ENCODE data around the gene SELENON.

The SELENON gene

GRCh38 chr1:25797939-25798338 is 2.1 kb upstream of the SELENON start:
- DNase-seq (ENCODE audit: low spot score), result no peak
- in situ Hi-C loops (cut with MboI; ENCODE audit: low sequenced_read_pairs, unreplicated experiment), result no loop called here
- TF ChIP-seq CTCF (IDR thresholded peaks at IDR 0.05; ENCODE audit: borderline replicate concordance, control extremely low read depth, extremely low read depth, insufficient read depth, missing control alignments), result no peak

DNA sequence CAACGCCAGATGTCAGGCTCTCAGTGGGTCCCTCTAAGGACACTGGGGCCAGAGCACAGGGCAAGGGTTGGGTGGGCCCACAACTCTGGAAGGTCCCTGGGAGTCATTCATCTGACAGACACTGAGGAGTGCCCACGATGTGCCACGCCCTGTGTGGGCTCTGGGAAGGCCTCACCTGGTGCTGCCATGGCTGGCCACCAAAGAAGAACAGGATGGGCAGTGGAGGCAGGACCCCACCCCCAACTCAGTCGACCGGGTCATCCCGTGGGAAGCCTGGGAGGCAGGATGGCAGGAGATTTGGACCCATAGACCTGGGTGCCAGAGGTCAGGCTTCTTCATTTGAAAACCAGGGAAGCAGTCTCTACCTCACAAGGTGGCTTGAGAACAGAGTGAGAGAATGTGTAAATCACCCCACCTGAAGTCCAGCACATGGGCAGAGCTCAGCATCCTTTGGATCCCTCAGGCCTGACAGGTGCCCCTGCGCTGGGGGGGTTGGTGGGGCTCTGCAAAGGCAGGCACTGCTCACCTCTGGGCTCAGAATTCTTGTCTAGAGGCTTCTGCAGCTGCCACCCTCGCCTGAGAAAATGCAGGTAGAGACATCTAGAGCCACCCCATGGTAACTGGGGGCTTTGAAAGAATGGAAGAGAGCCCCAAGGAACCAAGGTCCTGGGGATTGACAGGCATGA is 1.2 kb upstream of the SELENON start:
- DNase-seq (ENCODE audit: low spot score), result no peak
- in situ Hi-C loops (cut with MboI; ENCODE audit: low sequenced_read_pairs, unreplicated experiment), result no loop called here
- TF ChIP-seq CTCF (IDR thresholded peaks at IDR 0.05; ENCODE audit: borderline replicate concordance, control extremely low read depth, extremely low read depth, insufficient read depth, missing control alignments), result no peak

DNA sequence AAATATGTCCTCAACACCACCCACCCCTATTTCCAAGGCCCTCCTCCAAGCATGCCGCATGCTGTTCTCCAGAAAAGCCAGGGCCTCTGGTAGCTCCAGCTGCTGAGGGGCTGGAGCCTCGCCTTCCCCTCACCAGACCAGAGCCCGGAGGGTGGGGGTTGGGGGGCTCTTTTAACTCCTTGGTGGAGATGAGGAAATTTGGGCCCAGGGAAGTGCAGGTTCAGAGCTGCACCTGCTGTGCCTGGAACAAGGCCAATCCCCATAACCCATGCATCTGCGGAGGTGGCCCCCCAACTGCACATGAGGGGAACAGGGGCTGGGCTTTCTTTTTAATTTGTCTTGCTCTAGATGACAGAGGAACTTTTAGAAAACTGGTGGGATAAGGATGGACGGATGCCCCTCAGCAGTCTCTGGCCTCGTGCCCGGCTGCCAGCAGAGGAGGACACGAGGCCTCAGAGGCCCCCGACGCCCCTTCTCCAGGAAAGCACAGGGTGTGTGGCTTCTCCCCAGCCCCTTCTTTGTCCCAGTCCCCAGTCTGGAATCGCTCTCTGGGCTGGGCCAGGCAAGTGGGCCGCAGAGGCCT is 550 bp upstream of the SELENON start:
- in situ Hi-C loops (cut with MboI; ENCODE audit: low sequenced_read_pairs, unreplicated experiment), result no loop called here
- no peak for TF ChIP-seq CTCF (IDR thresholded peaks at IDR 0.05; ENCODE audit: borderline replicate concordance, control extremely low read depth, extremely low read depth, insufficient read depth, missing control alignments)
- no peak for DNase-seq (ENCODE audit: low spot score)

DNA sequence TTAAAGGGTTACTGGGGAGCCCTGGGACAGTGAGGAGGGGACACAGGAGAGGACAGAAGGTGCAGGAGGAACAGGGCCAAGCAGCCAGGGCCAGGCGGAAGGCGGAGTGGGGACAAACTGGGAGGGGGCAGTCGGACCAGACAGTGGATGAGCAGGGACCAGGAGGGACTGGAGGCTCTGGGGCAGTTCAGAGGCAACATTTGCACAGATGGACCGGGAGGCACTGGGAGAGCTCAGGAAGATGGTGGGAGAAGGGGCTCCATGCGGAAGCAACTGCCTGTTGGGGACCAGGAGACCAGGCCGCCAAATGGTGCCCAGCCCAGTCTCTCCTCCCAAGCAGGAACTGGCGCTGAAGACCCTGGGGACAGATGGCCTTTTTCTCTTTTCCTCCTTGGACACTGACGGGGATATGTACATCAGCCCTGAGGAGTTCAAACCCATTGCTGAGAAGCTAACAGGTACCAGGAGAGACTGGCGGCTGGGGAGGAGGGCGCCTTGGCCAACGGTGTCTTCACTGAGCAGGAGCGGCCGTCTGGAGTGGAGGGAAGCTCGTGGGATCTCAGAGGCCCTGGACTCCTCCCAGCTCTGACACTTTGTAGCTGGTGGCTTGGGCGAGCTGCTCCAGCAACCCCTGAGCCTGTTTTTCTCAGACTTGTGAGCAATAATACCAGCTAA is 847 bp downstream of the SELENON start:
- no peak for DNase-seq (ENCODE audit: low spot score)
- in situ Hi-C loops (cut with MboI; ENCODE audit: low sequenced_read_pairs, unreplicated experiment), result loop anchor here (25.0 kb wide), 1 partner anchor 389 kb away; the partner anchor contains the start of gene RHCE
- no peak for TF ChIP-seq CTCF (IDR thresholded peaks at IDR 0.05; ENCODE audit: borderline replicate concordance, control extremely low read depth, extremely low read depth, insufficient read depth, missing control alignments)

DNA sequence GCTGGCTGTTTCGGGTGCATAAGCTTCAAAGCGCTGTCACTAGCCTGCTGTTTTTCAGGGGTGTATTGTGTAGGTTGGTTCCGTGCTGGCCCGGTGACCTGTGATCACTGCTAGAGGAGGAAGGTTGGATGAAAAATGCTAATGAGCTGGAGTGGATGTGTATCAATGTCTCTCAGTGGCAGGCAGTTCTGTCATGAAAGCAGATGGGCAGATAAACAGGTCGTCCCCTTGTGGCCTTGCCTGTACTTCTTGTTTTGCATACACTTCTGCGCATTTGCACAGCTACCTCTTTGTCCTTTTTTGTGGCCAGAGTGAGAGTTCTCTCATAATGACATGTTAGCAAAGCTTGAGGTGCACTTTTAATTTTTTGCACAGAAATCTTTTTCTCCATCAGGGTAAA is 2.9 kb downstream of the SELENON start:
- DNase-seq (ENCODE audit: low spot score), result peak; percentile 74
- in situ Hi-C loops (cut with MboI; ENCODE audit: low sequenced_read_pairs, unreplicated experiment), result loop anchor here (25.0 kb wide), 1 partner anchor 391 kb away; the partner anchor contains the start of gene RHCE
- no peak for TF ChIP-seq CTCF (IDR thresholded peaks at IDR 0.05; ENCODE audit: borderline replicate concordance, control extremely low read depth, extremely low read depth, insufficient read depth, missing control alignments)

DNA sequence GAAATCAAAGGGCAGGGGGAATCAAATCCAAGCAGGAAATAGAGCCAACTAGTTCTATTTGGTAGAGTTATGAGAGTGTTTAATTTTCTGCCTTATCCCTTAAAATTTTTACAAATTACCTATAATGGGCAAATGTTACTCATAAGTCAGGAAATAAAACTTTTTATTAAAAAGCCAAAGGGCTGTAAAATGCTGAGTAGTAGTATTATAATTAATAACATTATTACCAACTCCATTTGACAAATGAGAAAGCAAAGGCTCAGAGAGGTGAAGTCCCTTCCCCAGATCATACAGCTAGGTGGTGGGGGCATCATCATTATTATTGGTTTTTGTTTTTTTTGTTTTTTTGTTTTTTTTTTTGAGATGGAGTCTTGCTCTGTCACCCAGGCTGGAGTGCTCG is 3.4 kb downstream of the SELENON start:
- TF ChIP-seq CTCF (IDR thresholded peaks at IDR 0.05; ENCODE audit: borderline replicate concordance, control extremely low read depth, extremely low read depth, insufficient read depth, missing control alignments), result no peak
- DNase-seq (ENCODE audit: low spot score), result no peak
- in situ Hi-C loops (cut with MboI; ENCODE audit: low sequenced_read_pairs, unreplicated experiment), result loop anchor here (25.0 kb wide), 1 partner anchor 391 kb away; the partner anchor contains the start of gene RHCE
